G401 (cell line): ENCODE results near the gene SERINC4. TPM values are rescaled to one million over a fixed set of nuclear protein-coding genes. Genes with fewer than 3 reads are reported as not detected.
"Not testable (repeated sequence)": the region's sequence is repeated elsewhere in the genome, so short reads cannot be mapped to it uniquely, and the experiment has no call there.

Experiments
- DNase-seq: peaks from one replicate; pipeline ENCODE4 v3.0.0-alpha.2; 2015; ENCODE audit warnings: low spot score
- in situ Hi-C: cut with HindIII; loops from 2 replicates; pipeline ENCODE4 v1.10.0; 2016; ENCODE audit warnings: low sequenced_read_pairs, mixed read lengths
- total RNA-seq: library from RNA; depleted of rRNA; stranded (reverse); fragments of >200 nt; shearing (Covaris generic); gene quantifications from 2 replicates; pipeline ENCODE4 v1.2.3, GENCODE V29; 2014; rRNA removed

Gene SERINC4
- total RNA-seq, 1 experiment from 2014 or later: not detected

DNA sequence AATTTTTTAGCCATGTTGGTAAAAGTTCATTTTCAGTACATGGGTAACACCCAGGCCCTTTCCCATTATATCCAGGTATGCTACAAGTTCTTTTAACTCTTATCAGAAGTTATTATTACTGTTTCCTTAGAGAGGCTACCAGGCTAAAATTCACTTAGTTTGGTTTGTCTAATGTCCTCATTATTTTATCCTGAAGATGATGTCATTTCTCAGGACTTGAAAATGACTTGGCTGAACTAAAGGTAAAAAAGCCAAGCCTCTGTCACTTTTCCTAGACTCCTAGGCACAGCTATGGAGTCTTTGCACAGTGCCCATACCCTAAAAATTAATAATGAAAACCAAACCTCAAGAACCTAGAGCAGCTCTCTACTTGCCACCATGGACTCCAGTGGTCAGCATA, 27.4 kb downstream of the SERINC4 start:
- DNase-seq: no peak
- in situ Hi-C loops: loop anchor here (10.0 kb wide), 1 partner anchor 92 kb away; no protein-coding TSS in a partner anchor

DNA sequence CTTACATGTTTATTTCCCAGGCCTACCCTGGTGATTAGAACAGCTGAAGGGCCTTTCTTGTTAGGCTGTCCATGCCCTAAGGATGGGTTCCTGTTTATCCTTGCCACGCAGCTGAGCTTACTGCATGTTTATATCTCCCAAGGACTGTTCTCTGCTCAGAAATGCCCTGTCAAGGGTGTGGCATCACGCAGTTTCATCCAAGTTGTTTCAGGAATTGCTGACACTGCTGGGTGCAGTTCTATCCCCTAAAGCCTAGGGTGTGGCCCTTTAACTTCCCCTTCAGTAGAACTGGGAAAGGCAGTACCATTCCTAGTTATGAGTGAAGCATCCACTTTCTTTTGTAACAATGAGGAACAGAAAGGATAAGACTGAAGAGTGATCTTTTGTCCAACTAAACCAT, 28.2 kb downstream of the SERINC4 start:
- DNase-seq: no peak
- in situ Hi-C loops: loop anchor here (10.0 kb wide), 1 partner anchor 93 kb away; no protein-coding TSS in a partner anchor

GRCh38 chr15:43769584-43770228, 30.3 kb downstream of the SERINC4 start:
- in situ Hi-C loops: loop anchor here (10.0 kb wide), 1 partner anchor 95 kb away; no protein-coding TSS in a partner anchor
- peak; percentile 79 for DNase-seq

- no peak for DNase-seq
- in situ Hi-C loops: no loop called here
These were observed 36.1 kb downstream of the SERINC4 start for GRCh38 chr15:43763819-43764446.

DNA sequence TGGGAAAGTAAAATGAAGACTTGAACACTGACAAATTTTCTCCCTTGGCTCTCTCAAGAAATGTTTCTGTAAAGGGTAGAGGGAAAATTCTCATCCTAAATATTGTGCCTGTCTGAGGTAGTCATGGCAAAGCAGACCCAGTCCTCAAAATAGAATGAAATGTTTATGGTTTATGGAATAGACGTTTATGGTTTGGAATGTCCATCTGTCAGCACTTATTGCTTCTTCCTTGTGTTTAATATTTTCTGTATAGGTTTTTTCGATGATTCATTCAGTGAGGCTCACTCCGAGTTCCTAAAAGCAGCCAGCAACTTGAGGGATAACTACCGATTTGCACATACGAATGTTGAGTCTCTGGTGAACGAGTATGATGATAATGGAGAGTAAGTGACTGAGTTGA, 37.2 kb downstream of the SERINC4 start:
- no peak for DNase-seq

GRCh38 chr15:43751885-43752284, 48.1 kb downstream of the SERINC4 start:
- in situ Hi-C loops: no loop called here
- no peak for DNase-seq

More for the DNA sequence above, 37.2 kb downstream of the SERINC4 start:
- in situ Hi-C loops: no loop called here

DNA sequence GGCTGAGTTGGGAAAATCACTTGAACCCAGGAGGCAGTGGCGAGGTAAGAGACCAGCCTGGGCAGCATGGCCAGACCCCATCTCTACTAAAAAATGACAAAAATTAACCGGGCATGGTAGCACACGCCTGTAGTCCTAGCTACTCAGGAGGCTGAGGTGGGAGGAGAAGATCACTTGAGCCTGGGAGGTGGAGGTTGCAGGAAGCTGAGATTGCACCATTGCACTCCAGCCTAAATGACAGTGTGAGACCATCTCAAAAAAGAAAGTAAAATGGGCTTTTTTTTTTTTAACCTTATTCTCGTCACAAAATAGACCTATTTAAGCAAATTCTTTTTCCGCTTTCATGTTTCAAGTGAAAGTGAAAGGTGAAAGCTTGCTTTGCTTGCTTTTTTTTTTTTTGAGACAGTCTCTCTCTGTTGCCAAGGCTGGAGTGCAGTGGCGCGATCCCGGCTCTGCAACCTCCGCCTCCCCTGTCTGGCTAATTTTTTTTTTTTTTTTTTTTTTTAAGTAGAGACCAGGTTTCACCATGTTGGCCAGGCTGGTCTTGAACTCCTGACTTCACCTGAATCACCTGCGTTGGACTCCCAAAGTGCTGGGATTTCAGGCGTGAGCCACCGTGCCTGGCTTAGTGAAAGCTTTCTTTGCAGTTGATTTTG, 50.2 kb downstream of the SERINC4 start:
- DNase-seq: no peak
- in situ Hi-C loops: no loop called here

DNA sequence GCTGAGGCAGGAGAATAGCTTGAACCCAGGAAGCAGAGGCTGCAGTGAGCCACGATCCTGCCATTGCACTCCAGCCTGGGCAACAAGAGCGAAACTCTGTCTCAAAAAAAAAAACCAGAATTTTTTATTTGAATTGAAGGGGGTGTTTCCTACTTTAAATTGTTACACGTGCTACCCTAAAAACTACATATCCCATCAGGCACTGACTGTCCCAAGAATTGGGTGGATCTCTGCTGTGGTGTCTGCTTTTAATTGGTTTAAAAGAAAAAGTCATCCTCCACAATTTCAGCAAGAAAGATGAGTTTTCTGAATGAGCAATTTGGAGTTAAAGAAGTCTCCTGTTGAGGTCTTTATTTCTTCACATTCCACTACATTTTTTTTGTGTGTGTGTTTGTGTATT, 51.6 kb downstream of the SERINC4 start:
- no peak for DNase-seq
- in situ Hi-C loops: no loop called here

DNA sequence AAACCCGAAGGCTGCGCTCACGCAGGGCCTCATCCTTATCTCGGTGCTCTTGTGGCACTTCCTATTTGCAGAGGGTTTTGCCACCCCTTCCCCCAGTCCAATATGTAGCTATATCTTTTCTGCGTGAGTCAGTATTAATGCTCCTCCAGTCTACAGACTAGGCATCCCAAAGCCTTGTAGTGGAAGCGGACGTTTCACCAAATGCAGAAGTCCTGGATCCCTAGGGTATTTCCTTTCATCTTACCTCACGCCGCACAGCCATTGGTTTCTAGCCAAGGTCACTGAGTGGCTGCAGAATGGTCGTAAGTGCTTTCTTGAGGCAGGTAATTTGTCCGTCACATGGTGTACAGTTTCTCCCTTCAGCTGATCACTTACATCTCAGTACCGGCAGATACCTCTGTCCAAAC, 53.1 kb downstream of the SERINC4 start:
- in situ Hi-C loops: not testable (repeated sequence)
- DNase-seq: peak; percentile 33

GRCh38 chr15:43746245-43746902, 53.6 kb downstream of the SERINC4 start, which contains the start of gene PDIA3:
PDIA3 (plus strand) TSS chr15:43746438; CDS start chr15:43746540, 102 bp downstream.
- peak; percentile 91 for DNase-seq
- in situ Hi-C loops: not testable (repeated sequence)

Other genes with a start within 250 kb of the SERINC4 start
- 11.3 and 50.3 TPM in 2 replicates for gene PPIP5K1, start 210.0 kb downstream of the SERINC4 start, total RNA-seq
- 12.7 and 30.9 TPM in 2 replicates for gene CKMT1B, start 206.2 kb downstream of the SERINC4 start, total RNA-seq
- not detected in 2 replicates for gene STRC, start 181.4 kb downstream of the SERINC4 start, total RNA-seq
- gene CATSPER2, start 151.4 kb downstream of the SERINC4 start, total RNA-seq: 0.43 TPM in 1 of 2 replicates, not detected in the other
- 3.8 and 14.2 TPM in 2 replicates for gene CKMT1A, start 106.4 kb downstream of the SERINC4 start, total RNA-seq
- gene PDIA3, start 53.8 kb downstream of the SERINC4 start, total RNA-seq: 234 and 317 TPM in 2 replicates
- gene ELL3, start 23.3 kb downstream of the SERINC4 start, total RNA-seq: 44.6 and 51.2 TPM in 2 replicates
- 1,258 and 1,589 TPM in 2 replicates for gene SERF2, start 7.9 kb downstream of the SERINC4 start, total RNA-seq
- 2.2 and 2.6 TPM in 2 replicates for gene HYPK, start 379 bp upstream of the SERINC4 start, total RNA-seq
- gene MFAP1, start 24.5 kb upstream of the SERINC4 start, total RNA-seq: 11.9 and 12.3 TPM in 2 replicates
- gene WDR76, start 26.8 kb upstream of the SERINC4 start, total RNA-seq: 36.1 and 69.1 TPM in 2 replicates